ENCODE results near the gene OR2A1.
"Not testable (repeated sequence)": the region's sequence is repeated elsewhere in the genome, so short reads cannot be mapped to it uniquely, and the experiment has no call there.

Gene OR2A1

DNA sequence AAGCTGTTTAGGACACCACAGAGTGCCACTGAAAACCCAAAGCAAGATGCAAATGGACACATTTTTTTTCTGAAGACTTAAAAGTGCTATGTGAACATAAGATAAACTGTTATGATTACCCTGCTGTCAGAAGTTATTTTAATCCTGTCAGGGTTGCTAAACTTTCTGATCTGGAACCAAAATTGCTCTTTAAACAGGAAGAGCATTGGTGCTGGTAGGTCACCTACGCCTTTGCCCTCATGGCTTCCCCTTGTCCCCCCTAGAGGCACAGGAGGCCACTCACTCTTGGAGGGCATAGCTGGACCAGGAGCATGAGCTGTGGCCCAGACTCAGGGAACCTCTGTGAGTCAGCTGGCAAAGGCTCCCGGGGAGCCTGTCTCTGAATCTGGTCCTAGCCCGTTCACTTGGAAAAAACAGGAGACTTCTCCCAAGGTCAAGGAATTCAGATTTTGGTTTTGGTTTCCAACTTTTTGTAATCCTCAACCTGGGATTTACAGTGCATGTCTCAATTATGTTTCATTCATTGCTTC lies 9.5 kb downstream of the OR2A1 start:
- DNase-seq (ENCODE audit: low read depth in 1 of 2, low spot score in 1 of 2), result not testable (repeated sequence)

DNA sequence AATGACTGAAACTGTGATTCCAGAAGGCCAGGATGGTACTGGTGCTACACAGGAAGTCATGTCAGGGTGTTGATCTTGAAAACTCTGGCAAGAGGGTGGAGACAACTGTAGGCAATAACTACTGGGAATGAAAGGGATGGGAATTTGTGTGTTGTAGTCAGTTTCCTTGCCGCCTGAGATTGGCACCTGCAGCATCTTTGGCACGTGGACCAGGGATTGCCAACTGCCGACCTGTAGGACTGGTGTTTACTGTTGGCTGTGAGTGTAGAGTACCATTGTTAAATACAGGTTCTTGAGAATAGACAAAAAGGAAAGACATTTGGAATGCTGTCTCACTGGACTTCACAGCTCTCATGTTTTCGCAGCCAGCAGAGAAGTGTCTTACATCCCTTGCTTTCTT lies 11.1 kb downstream of the OR2A1 start:
- DNase-seq (ENCODE audit: low read depth in 1 of 2, low spot score in 1 of 2), result not testable (repeated sequence)

DNA sequence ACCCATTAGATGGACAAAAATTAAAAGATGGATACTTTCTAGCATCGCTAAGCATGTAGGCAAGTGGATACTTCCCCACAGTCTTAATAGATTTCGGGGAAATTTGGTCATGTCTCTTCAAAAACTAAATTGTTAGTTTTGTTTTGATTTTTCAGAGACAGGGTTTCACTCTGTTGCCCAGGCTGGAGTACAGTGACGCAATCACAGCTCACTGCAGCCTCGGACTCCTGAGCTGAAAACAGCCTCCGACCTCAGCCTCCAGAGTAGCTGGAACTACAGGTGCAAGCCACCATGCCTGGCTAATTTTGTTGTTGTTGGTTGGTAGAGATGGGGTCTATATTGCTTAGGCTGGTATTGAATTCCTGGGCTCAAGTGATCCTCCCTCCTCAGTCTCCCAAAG lies 13.6 kb downstream of the OR2A1 start:
- not testable (repeated sequence) for DNase-seq (ENCODE audit: low read depth in 1 of 2, low spot score in 1 of 2)

DNA sequence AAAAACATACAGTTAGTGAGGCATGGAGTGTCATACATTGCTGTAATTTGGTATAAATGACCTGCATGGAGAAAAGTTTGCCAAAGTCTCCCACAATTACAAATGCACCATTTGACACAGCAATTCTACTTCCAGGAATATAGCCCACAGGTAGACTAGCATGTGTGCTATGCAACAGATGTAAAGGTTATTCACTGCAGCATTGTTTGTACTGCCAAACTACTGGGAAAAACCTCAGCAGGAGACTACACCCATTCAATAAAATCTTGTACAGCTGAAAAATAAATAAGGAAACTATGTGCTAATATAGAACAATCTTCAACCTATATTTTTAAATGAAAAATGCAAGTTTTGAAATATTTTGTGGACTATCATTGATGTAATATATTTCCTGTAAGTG lies 17.8 kb downstream of the OR2A1 start:
- DNase-seq (ENCODE audit: low read depth in 1 of 2, low spot score in 1 of 2), result not testable (repeated sequence)

DNA sequence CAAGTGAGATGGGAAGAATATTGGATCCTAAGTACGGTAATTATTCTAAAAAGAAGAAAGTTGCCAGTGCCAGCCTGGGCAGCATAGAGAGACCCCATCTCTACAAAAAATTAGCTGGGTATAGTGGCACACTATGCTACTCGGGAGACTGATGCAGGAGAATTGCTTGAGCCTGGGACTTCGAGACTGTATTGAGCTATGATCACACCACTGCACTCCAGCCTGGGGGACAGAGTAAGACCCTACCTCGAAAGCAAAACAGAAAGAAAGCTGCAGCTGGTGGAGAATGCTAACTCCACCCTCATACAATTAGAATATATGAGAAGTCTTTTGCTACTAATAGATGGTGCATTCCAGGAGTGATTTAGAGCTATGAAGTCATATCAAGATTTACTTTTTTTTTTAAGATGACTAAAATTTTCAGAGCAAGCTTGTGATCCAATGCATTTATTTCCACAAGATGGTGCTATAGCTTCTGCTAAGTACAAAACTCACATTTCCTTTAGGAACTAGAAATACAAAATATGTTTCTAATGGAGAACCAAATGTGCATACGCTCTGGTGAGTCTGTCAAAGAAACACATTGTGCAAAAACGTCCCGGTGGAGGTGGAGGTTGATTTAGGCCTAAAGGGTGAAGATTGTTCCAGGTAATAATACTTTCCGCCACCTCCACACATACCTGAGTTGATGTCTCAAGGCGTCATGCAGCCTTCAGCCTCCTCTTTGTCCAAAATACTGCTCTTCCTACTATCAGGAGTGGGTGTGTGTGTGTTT lies 19.2 kb downstream of the OR2A1 start:
- not testable (repeated sequence) for DNase-seq (ENCODE audit: low read depth in 1 of 2, low spot score in 1 of 2)

DNA sequence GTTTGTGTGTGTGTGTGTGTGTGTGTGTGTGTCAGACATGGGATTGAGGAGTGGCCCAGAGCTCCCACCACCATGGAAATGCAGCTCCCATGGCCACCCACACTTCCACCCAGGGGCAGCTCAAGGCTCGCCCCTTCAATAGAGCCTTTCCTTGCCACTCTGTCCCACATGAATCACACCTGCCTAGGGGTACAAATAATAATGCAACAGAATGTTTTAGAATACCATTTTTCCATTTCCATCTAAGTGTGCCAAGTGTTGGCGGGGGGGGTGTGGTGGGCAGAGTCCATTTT lies 19.7 kb downstream of the OR2A1 start:
- not testable (repeated sequence) for DNase-seq (ENCODE audit: low read depth in 1 of 2, low spot score in 1 of 2)

DNA sequence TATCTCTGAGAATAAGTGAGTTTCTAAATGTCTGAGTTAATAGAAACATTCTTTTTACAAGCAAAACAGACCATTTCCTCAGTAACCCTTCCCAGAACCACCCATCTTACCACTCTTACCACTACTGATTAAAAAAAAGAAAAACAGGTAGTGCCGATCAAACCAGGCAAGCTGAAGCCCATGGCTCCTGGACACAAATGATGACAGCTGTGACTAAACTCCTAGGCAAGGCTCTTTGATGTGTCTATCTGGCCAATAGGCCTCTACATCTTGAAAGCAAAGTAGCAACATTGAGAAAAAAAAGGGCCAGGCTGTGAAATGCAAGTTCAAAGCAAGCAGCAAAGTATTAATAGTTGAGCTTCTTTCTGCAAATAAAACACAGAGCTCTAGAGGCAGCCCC lies 36.4 kb downstream of the OR2A1 start:
- DNase-seq (ENCODE audit: low read depth in 1 of 2, low spot score in 1 of 2), result not testable (repeated sequence)

DNA sequence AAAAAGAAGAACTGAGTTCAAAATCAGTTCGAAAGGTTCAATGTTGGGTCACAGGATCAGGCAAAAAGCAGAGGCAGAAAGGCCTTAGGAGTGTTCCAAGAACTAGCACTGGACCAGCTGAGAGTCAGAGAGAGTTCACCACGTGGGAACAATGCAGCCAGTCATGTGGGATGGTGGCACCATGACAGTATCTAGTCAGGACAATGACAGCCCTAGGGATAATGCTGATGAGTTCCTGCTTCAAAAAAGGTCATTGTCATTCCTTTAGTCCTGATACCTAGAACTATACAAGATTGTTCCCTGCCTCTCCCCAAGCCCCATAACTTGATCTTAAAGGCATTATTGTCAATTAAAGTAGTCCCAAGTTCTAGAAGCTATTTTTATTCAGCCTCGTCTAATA lies 39.4 kb downstream of the OR2A1 start:
- DNase-seq (ENCODE audit: low read depth in 1 of 2, low spot score in 1 of 2), result not testable (repeated sequence)

DNA sequence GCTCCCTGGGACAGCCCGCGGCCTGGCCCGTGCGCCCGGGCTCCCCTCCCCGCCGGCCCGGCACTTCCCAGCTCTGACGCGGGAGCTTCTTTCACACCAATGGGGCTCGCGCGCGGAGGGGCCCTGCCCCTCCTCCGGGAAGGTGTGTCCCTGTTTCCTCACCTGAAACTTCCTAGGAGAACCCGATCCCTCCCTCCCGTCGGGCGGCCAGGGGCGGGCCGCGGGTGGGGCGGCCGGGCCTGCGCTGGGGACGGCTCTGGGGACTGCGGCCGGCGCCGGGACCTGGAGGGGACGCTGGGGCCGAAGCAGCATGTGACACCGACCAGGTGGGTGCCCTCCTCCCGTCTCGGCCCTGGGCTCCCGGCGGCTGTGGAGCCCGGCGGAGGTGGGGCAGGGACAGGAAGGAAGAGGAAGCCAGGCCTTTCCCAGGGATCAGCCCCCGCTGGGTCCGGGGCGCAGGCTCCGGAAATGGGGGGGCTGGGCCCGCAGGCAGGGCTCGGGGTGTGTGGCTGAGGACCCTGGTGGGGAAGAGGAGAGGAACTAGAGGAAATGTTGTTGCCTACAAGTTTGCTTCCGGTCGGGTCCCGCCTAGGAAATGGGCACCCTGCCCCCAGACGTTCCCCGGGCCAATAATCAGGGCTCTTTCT lies 43.1 kb downstream of the OR2A1 start, which contains the start of gene ARHGEF5:
Gene ARHGEF5 (plus strand): TSS at position 227 of the 647 bp plus-strand sequence. CDS start 7,268 bp downstream, outside the sequence.
- DNase-seq (ENCODE audit: low read depth in 1 of 2, low spot score in 1 of 2), result not testable (repeated sequence)

DNA sequence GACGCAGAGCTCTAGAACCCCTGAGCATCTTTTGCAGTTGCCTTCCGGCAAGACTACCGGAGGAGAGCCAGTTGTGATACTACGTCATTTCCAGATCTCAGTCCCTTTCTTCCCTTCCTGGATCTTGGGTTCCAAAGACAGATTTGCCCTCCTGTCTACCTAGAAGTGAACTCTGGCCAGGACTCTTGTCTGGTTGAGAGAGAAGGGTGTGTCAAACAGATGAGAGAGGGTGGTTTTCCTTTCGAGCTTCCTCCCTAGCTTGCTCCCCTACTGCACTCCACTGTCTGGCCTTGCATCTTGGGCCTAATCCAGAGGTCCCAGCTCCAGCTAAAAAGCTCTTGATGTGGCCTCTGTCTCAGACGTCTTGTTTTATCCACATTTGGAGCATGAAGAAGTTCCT lies 44.0 kb downstream of the OR2A1 start:
- DNase-seq (ENCODE audit: low read depth in 1 of 2, low spot score in 1 of 2), result not testable (repeated sequence)

DNA sequence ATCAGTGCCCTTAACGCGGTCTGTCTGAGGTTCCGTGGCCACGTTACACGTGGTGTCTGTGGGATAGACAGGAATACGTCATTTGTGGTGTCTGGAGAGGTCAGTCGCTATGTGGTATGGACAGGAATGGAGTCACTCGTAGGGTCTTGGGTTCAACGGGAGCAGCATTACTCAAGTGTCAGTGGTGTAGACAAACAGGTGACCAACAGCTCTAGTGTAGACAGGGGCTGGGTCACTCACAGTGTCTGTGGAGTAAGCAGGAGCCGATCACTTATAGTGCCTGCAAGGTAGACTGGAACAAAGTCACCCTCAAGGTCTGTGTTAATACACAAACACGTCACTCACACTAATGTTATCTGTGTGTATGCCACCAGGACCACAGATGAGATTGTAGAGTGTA lies 44.6 kb downstream of the OR2A1 start:
- not testable (repeated sequence) for DNase-seq (ENCODE audit: low read depth in 1 of 2, low spot score in 1 of 2)

DNA sequence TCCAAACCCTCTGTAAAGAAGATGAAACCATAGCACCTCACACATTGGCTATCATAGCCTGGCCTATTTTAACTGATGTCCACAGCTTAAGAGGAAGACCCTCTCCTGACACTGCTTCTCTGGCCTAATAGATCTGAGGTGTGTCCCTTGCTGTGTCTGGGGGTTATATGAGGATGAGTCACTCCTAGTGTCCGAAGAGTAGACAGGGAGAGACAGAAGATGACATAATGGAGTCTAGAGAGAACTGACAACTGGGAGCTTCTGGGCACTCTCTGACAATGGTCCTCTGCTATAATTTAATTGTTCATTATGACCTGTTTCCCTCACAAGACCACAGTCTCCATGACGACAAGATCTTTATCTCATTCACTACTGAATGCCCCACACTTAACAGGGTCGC lies 49.8 kb downstream of the OR2A1 start:
- not testable (repeated sequence) for DNase-seq (ENCODE audit: low read depth in 1 of 2, low spot score in 1 of 2)

DNA sequence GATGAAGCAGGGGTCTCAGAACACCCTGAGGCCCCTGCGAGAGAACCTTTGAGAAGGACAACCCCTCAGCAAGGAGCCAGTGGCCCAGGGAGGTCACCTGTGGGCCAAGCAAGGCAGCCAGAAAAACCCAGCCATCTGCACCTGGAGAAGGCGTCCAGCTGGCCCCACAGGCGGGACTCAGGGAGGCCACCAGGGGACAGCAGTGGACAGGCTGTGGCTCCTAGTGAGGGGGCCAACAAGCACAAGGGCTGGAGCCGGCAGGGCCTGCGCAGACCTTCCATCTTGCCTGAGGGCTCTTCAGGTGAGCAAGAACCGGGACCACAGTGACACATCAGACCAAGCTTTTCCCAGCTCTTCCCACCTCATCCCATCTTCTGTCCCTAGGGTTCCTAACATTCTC lies 53.3 kb downstream of the OR2A1 start:
- DNase-seq (ENCODE audit: low read depth in 1 of 2, low spot score in 1 of 2), result not testable (repeated sequence)

DNA sequence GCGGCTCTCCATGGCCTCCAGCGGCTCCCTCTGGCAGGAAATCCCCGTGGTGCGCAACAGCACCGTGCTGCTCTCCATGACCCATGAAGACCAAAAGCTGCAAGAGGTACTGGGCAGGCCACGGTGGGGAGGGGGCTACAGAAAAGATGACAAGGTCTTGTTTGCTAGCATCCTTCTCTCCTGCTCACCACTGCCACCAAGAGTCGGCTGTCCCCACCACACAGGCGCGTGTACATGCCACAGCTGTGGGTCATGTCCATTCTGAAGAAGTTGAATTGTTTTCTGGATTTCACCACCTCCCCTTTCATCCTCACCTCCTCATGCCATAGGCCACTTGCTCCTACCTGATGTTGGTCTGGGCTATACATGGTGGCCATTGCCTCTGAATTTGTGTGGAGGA lies 55.0 kb downstream of the OR2A1 start:
- not testable (repeated sequence) for DNase-seq (ENCODE audit: low read depth in 1 of 2, low spot score in 1 of 2)

DNA sequence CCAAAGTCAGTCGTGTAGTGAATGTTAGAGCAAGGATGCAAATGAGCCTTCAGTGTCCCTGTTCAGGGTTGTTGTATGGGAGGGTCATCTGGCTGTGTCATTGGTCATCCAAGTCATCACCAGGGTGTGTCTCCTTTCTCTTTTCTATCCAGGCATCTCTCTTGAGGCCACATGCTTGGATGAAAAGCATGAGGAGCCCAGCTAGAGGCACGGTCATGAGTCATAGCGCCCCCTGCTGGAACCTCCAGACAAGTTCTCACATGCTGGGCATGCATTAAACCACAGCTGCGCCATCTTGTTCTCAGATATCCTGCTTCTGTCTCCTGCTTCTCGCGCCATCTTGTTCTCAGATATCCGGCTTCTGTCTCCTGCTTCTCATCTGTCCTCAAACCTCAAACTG lies 57.0 kb downstream of the OR2A1 start:
- not testable (repeated sequence) for DNase-seq (ENCODE audit: low read depth in 1 of 2, low spot score in 1 of 2)
